ENCODE data around the gene RAI1.

Gene RAI1

GRCh38 chr17:17792551-17793377 lies 111.5 kb downstream of the RAI1 start:
- no peak overlapping the region for H3K4me3 ChIP-seq (ENCODE audit: low read length)
- H3K4me1 ChIP-seq (ENCODE audit: control insufficient read depth, insufficient read depth, low read length) = peaks cover 11% of the 10 kb centered on the region

GRCh38 chr17:17793378-17794214 lies 112.3 kb downstream of the RAI1 start:
- no peaks in the 10 kb centered on the region for H3K9me3 ChIP-seq (replicated peaks; ENCODE audit: low read length)
- H3K36me3 ChIP-seq (ENCODE audit: insufficient read depth, low read length) = peaks cover 45% of the 10 kb centered on the region
- H3K27me3 ChIP-seq (ENCODE audit: control insufficient read depth, insufficient read depth, low read length) = no peaks in the 10 kb centered on the region
- peak overlapping the region; percentile 35 for H3K4me2 ChIP-seq (ENCODE audit: low read length)
- H3K4me3 ChIP-seq (ENCODE audit: low read length) = no peak overlapping the region
- H3K9ac ChIP-seq (ENCODE audit: low read depth, low read length) = no peak overlapping the region
- H3K4me1 ChIP-seq (ENCODE audit: control insufficient read depth, insufficient read depth, low read length) = peaks cover 11% of the 10 kb centered on the region

More at GRCh38 chr17:17792551-17793377, 111.5 kb downstream of the RAI1 start:
- peaks cover 39% of the 10 kb centered on the region for H3K36me3 ChIP-seq (ENCODE audit: insufficient read depth, low read length)
- no peak overlapping the region for H3K9ac ChIP-seq (ENCODE audit: low read depth, low read length)
- H3K9me3 ChIP-seq (replicated peaks; ENCODE audit: low read length) = no peaks in the 10 kb centered on the region
- no peaks in the 10 kb centered on the region for H3K27me3 ChIP-seq (ENCODE audit: control insufficient read depth, insufficient read depth, low read length)
- H3K4me2 ChIP-seq (ENCODE audit: low read length) = peak overlapping the region; percentile 42

GRCh38 chr17:17794382-17794781 lies 113.1 kb downstream of the RAI1 start:
- Histone ChIP-seq H3K4me2 (ENCODE audit: low read length) (no peak overlapping the region), H3K27me3 (ENCODE audit: control insufficient read depth, insufficient read depth, low read length) (no peaks in the 10 kb centered on the region), H3K4me1 (ENCODE audit: control insufficient read depth, insufficient read depth, low read length) (peaks cover 11% of the 10 kb centered on the region), H3K9me3 (replicated peaks; ENCODE audit: low read length) (no peaks in the 10 kb centered on the region), H3K4me3 (ENCODE audit: low read length) (no peak overlapping the region), H3K9ac (ENCODE audit: low read depth, low read length) (no peak overlapping the region), H3K36me3 (ENCODE audit: insufficient read depth, low read length) (peaks cover 50% of the 10 kb centered on the region)

GRCh38 chr17:17795296-17795695 lies 114.0 kb downstream of the RAI1 start:
- Histone ChIP-seq H3K4me1 (ENCODE audit: control insufficient read depth, insufficient read depth, low read length) (peaks cover 11% of the 10 kb centered on the region), H3K9me3 (replicated peaks; ENCODE audit: low read length) (no peaks in the 10 kb centered on the region), H3K36me3 (ENCODE audit: insufficient read depth, low read length) (peaks cover 51% of the 10 kb centered on the region), H3K4me2 (ENCODE audit: low read length) (no peak overlapping the region), H3K9ac (ENCODE audit: low read depth, low read length) (no peak overlapping the region), H3K27me3 (ENCODE audit: control insufficient read depth, insufficient read depth, low read length) (no peaks in the 10 kb centered on the region), H3K4me3 (ENCODE audit: low read length) (no peak overlapping the region)

- Histone ChIP-seq H3K9ac (ENCODE audit: low read depth, low read length) (no peak overlapping the region), H3K4me1 (ENCODE audit: control insufficient read depth, insufficient read depth, low read length) (peaks cover 11% of the 10 kb centered on the region), H3K36me3 (ENCODE audit: insufficient read depth, low read length) (peaks cover 54% of the 10 kb centered on the region), H3K4me3 (ENCODE audit: low read length) (no peak overlapping the region), H3K4me2 (ENCODE audit: low read length) (no peak overlapping the region), H3K27me3 (ENCODE audit: control insufficient read depth, insufficient read depth, low read length) (no peaks in the 10 kb centered on the region), H3K9me3 (replicated peaks; ENCODE audit: low read length) (no peaks in the 10 kb centered on the region)
Observed at GRCh38 chr17:17795946-17796786, 114.9 kb downstream of the RAI1 start.

GRCh38 chr17:17796787-17797061 lies 115.5 kb downstream of the RAI1 start:
- no peak overlapping the region for H3K9ac ChIP-seq (ENCODE audit: low read depth, low read length)
- peaks cover 11% of the 10 kb centered on the region for H3K4me1 ChIP-seq (ENCODE audit: control insufficient read depth, insufficient read depth, low read length)
- H3K36me3 ChIP-seq (ENCODE audit: insufficient read depth, low read length) = peaks cover 54% of the 10 kb centered on the region
- H3K9me3 ChIP-seq (replicated peaks; ENCODE audit: low read length) = no peaks in the 10 kb centered on the region
- H3K4me3 ChIP-seq (ENCODE audit: low read length) = no peak overlapping the region
- H3K4me2 ChIP-seq (ENCODE audit: low read length) = no peak overlapping the region
- no peaks in the 10 kb centered on the region for H3K27me3 ChIP-seq (ENCODE audit: control insufficient read depth, insufficient read depth, low read length)

- no peaks in the 10 kb centered on the region for H3K27me3 ChIP-seq (ENCODE audit: control insufficient read depth, insufficient read depth, low read length)
- H3K9me3 ChIP-seq (replicated peaks; ENCODE audit: low read length) = no peaks in the 10 kb centered on the region
- H3K9ac ChIP-seq (ENCODE audit: low read depth, low read length) = no peak overlapping the region
- H3K36me3 ChIP-seq (ENCODE audit: insufficient read depth, low read length) = peaks cover 54% of the 10 kb centered on the region
- peaks cover 7% of the 10 kb centered on the region for H3K4me1 ChIP-seq (ENCODE audit: control insufficient read depth, insufficient read depth, low read length)
- no peak overlapping the region for H3K4me2 ChIP-seq (ENCODE audit: low read length)
- no peak overlapping the region for H3K4me3 ChIP-seq (ENCODE audit: low read length)
Observed at GRCh38 chr17:17797119-17797809, 116.0 kb downstream of the RAI1 start.

- H3K4me2 ChIP-seq (ENCODE audit: low read length) = no peak overlapping the region
- H3K9ac ChIP-seq (ENCODE audit: low read depth, low read length) = no peak overlapping the region
- no peak overlapping the region for H3K4me3 ChIP-seq (ENCODE audit: low read length)
- H3K27me3 ChIP-seq (ENCODE audit: control insufficient read depth, insufficient read depth, low read length) = no peaks in the 10 kb centered on the region
- peaks cover 3% of the 10 kb centered on the region for H3K4me1 ChIP-seq (ENCODE audit: control insufficient read depth, insufficient read depth, low read length)
- peaks cover 54% of the 10 kb centered on the region for H3K36me3 ChIP-seq (ENCODE audit: insufficient read depth, low read length)
- H3K9me3 ChIP-seq (replicated peaks; ENCODE audit: low read length) = no peaks in the 10 kb centered on the region
Observed at GRCh38 chr17:17798010-17798556, 116.8 kb downstream of the RAI1 start.

- Histone ChIP-seq H3K36me3 (ENCODE audit: insufficient read depth, low read length) (peaks cover 50% of the 10 kb centered on the region), H3K9me3 (replicated peaks; ENCODE audit: low read length) (no peaks in the 10 kb centered on the region)
Observed at GRCh38 chr17:17798573-17799255, 117.5 kb downstream of the RAI1 start.

GRCh38 chr17:17800504-17801021 lies 119.3 kb downstream of the RAI1 start:
- no peak overlapping the region for H3K9ac ChIP-seq (ENCODE audit: low read depth, low read length)
- H3K27me3 ChIP-seq (ENCODE audit: control insufficient read depth, insufficient read depth, low read length) = no peaks in the 10 kb centered on the region
- no peak overlapping the region for H3K4me3 ChIP-seq (ENCODE audit: low read length)
- no peaks in the 10 kb centered on the region for H3K4me1 ChIP-seq (ENCODE audit: control insufficient read depth, insufficient read depth, low read length)
- peaks cover 42% of the 10 kb centered on the region for H3K36me3 ChIP-seq (ENCODE audit: insufficient read depth, low read length)
- H3K4me2 ChIP-seq (ENCODE audit: low read length) = no peak overlapping the region
- H3K9me3 ChIP-seq (replicated peaks; ENCODE audit: low read length) = no peaks in the 10 kb centered on the region

More at GRCh38 chr17:17798573-17799255, 117.5 kb downstream of the RAI1 start:
- Histone ChIP-seq H3K4me2 (ENCODE audit: low read length) (no peak overlapping the region), H3K9ac (ENCODE audit: low read depth, low read length) (no peak overlapping the region), H3K4me3 (ENCODE audit: low read length) (no peak overlapping the region), H3K4me1 (ENCODE audit: control insufficient read depth, insufficient read depth, low read length) (no peaks in the 10 kb centered on the region), H3K27me3 (ENCODE audit: control insufficient read depth, insufficient read depth, low read length) (no peaks in the 10 kb centered on the region)

Data from skeletal muscle satellite cell (primary cell).